NCI-H345 treated with DMSO at 0.1 percent for 48 hours (cell line): ENCODE data around the gene PDIK1L.
A peak's percentile ranks its signal among the peaks of the same experiment; 100 is the strongest.

Experiments
- DNase-seq: peaks from one replicate; lab custom pipeline; 2025; ENCODE audit not compliant: unreplicated experiment; lab: John Stamatoyannopoulos, UW

The PDIK1L gene

GRCh38 chr1:26169198-26169554 is 57.6 kb downstream of the PDIK1L start:
- no peak for DNase-seq

GRCh38 chr1:26169669-26170471 is 58.2 kb downstream of the PDIK1L start, which contains the start of gene ZNF593:
Gene ZNF593 (plus strand): TSS chr1:26169908. CDS start chr1:26169984, 76 bp downstream.
- peak; percentile 86 for DNase-seq

- no peak for DNase-seq
These were observed 58.8 kb downstream of the PDIK1L start for GRCh38 chr1:26170472-26170821.

- DNase-seq, result no peak
These were observed 59.8 kb downstream of the PDIK1L start, which contains the start of gene ZNF593OS for GRCh38 chr1:26171084-26172072. Gene ZNF593OS (minus strand): TSS chr1:26171832. CDS start chr1:26171661, 171 bp downstream.
